Superior temporal gyrus (tissue), 1 donor: ENCODE data around the gene WDR93.

Experiments used
- DNase-seq: peaks from one replicate; pipeline ENCODE4 v3.0.0-alpha.2; 2016; ENCODE audit errors: extremely low spot score

The WDR93 gene

DNA sequence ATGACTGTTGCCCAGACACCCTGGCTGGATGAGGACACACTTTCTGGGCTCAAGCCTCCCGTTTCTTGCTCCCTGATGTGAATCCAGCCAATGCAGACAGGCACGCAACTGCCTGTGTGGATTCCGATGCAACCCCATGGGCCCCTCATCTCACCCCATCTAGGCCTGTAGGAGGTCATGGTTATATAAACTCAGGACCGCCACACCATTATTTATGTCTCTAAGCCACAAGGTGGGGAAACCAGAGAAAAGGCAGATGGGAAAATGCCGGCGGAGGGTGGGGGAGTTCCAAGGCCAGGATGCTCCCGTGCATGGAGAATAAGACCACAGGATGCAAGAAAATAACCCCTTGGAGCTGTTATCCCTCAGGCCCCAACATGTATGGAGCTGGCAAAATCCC, 58.4 kb downstream of the WDR93 start:
- no peak for DNase-seq

DNA sequence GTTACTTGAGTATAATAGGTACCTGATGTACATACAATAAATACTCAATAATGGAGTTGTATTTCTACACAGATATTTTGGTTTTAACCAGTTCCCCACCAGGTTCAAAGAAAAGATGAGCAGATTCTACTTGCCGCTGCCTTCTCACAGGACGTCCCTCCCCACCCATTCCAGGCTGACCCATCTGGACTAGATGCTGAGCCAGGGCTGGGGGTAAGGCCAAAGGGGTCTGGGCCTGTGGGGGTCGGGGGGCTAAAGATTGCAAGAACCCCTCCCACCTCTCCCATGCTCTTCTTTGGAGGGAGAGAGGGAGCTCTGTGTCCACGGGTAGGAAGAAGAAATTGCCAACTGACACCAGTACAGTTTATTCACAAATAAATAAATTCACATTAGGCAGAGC, 58.9 kb downstream of the WDR93 start:
- no peak for DNase-seq

- DNase-seq = no peak
Observed at GRCh38 chr15:89749951-89750559, 59.4 kb downstream of the WDR93 start.

DNA sequence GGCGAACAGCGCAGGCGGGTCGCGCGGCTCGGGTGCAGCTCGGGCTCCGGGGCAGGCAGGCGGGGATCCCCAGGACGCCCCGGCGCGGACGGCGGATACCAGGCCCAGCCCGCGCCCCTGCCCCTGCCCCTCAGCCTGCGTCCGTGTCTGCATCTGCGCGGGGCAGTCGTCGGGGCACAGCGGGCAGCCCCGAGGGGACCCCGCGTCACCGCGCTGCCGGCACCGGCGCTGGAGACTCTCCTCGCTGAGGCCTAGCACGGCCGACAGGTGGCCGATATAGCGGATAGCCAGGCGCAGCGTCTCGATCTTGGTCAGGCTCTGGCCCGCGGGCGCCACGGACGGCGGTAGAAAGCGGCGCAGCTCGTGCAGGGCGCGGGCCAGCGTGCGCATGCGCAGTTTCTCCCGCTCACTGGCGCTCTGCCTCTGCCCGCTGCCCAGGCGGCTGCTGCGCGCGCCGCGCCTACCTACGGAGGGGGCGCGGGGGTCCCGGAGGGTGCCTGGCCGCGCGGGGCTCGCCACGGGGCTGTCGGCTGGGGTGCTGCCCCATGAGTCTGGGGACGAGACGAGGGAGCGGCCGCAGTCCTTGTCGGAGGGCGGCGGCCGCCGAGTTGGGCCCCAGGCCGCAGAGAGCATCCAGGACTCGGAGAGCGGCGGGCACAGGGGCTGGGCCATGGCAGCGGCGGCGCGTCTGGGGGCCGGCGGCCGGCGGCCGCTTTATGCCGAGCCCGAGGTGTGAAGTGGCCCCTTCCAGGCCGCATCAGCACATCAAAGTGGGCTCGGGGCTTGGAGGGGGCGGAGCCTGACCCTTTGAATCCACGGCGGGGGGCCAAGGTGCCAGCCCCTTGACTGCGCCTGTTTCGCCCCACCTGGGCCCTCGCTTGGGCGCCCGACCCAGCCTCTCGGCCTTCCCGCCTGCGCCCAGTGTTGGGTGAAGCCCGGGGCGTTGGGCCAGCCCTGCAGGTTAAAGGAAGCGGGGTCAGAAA, 60.2 kb downstream of the WDR93 start, which contains the start of gene MESP1:
TSS of gene MESP1 (minus strand) at position 690 of the 983 bp plus-strand sequence. CDS start at position 672, 18 bp downstream.
- peak; percentile 90 for DNase-seq

DNA sequence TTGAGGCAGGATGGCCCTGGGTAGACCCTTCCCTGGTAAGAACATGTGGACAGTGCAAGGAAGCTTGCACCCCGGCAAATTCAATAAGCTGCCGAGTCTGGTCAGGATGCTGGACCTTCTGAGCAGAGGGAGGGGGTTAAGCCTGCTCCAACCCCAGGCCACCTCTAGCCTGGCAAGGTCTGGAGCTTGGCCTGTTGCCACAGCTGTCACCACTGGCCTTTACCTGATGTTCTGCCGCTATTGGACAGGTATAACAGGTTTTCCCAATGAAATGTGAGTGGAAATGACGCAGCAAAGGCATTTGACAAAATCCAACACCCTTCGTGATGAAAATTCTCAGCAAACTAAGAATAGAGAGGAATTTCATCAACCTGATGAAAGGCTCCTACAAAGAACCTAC, 61.1 kb downstream of the WDR93 start:
- no peak for DNase-seq

DNA sequence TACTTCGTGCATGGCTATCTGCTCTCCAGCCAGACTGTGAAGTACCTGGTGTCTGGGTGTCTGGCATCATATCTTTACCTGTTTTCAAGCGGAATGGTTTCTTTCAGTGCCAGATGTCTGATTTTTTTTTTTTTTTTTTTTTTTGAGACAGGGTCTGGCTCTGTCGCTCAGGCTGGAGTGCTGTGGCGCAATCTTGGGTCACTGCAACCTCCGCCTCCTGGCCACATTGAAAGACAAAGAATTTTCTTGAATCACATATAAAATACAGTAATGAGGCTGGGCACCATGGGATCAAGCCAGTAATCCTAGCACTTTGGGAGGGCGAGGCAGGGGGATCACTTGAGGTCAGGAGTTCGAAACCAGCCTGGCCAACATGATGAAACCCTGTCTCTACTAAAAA, 63.2 kb downstream of the WDR93 start:
- DNase-seq = no peak

DNA sequence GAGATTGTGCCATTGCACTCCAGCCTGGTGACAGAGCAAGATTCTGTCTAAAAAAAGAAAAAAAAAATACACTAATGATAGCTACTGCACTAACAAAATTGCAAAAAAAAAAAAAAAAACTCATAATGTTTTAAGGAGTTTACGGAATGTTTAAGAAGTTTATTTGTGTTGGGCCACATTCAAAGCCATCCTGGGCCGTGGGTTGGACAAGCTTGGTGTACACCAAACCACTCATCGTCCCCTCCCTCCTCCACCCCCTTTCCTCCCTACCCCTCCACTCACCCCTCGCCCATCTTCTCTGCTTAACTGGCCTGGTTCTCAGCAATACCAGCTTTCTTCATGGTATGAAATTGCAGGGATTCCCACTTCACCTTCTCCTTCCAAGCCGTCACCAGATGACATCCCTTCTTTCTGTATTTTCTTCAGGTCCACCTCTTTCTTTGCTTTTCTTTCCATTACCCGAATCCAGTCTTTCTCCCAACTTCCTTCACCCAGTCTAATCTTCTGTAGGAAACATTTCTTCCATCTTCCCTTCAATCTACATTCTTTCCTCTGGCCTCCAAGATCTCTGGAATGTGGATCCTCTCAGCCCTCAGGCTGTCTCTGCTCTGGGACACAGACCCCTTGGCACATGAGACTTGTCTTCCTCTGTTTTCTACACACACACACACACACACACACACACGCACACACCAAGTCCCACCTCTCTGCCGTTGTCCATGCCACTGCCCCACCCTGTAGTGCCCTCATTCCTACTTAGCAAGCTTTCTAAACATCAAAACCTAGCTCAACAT, 63.9 kb downstream of the WDR93 start:
- no peak for DNase-seq

DNA sequence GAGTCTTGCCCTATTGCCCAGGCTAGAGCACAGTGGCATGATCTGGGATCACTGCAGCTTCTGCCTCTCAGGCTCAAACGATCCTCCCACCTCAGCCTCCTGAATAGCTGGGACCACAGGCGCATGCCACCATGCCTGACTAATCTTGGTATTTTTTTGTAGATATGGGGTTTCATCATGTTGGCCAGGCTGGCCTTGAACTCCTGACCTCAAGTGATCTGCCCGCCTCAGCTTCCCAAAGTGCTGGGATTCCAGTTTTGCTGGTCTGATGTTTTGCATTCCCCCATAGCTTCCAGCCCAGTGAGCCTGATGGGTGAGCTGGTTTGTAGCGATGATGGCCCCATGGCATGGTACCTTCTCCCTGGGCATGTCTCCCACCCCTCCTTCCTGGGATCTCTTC, 65.1 kb downstream of the WDR93 start:
- DNase-seq = no peak

GRCh38 chr15:89756897-89757296, 66.3 kb downstream of the WDR93 start:
- no peak for DNase-seq

- no peak for DNase-seq
Observed at GRCh38 chr15:89758283-89758682, 67.7 kb downstream of the WDR93 start.

DNA sequence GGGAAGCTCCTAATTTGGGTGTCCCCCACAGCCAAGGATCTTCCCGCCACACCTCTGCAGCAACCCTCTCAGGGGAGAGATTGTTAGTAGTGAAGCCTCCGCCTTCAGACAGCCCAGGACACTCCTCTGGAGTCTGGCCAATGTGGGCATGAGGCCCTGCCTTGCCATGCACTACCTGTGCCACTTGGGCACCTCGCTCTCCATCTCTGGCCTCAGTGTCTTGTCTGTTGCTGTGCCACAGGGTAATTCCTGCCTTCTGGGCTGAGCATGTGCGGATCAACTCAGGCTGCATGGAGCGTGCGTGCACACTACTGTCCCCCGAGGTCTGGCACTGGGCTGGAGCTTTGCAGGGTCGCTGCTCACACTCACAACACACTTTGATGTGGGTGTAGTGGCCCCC, 68.4 kb downstream of the WDR93 start:
- DNase-seq = no peak

- DNase-seq = no peak
Observed at GRCh38 chr15:89759835-89760234, 69.2 kb downstream of the WDR93 start.

GRCh38 chr15:89760303-89761008, 69.8 kb downstream of the WDR93 start:
- DNase-seq = peak; percentile 85

GRCh38 chr15:89761009-89761831, 70.6 kb downstream of the WDR93 start:
- no peak for DNase-seq

DNA sequence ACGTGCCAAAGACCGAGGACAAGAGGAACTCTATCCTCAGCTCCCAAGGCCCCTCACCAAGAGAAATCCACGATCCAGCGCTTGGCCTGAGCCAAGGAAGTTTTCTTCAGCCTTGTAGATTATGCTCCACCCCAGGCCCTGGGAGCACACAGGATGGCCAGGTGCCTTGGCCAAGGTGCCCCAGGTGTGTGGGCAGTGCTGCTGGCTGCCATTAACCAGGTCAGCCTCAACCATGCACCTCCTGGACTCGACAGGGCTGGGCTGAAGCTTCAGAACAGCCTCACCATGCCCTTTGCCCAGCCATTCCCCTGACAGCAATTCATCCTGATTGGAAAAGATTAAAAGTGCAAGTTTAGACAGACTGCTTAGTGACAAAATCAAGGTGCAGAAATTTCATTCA, 71.3 kb downstream of the WDR93 start:
- DNase-seq = no peak

DNA sequence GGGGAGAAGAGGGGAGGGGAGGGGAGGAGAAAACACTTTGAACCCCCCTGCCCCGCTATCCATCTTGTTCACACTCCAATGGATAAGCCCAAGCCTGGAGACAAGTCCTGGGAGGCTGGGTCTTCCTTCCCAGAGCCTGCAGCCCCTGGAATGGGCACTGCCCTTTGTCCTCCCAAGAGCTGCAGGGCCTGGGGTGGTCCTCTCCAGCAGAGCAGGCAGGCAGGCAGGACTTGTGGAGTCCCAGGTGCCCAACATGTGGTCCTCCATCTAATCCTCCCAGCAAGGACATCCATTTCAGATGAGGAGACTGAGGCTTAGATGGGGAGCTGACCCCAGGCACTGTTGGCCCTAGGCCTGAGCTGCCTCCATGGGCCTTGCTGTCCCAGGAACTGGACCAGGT, 75.1 kb downstream of the WDR93 start:
- no peak for DNase-seq

GRCh38 chr15:89766357-89767311, 76.0 kb downstream of the WDR93 start:
- no peak for DNase-seq

DNA sequence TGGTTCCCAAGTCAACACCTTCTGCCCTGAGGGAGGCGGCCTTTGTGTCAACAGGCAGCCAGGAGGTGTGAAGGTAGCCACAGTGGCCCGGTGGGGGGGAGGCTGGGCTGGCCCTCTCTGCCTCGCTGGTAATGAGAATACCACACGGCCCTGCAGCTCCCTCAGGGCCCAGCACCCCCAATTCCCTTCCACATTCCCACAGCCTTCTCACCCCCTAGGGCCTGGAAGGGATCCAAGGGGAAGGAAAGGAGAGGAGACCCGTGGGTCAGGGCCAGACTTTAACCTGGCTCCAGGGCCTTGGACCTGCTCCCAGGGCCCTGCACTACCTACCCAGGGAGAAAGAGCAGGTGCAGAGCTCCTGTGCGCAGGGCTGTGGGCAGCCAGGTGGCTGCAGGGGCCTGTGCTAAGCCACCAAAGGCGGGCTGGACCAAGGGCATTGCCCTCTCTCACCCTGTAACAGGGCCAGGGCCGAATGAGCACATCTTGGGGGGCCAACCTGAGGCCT, 76.9 kb downstream of the WDR93 start:
- DNase-seq = no peak

DNA sequence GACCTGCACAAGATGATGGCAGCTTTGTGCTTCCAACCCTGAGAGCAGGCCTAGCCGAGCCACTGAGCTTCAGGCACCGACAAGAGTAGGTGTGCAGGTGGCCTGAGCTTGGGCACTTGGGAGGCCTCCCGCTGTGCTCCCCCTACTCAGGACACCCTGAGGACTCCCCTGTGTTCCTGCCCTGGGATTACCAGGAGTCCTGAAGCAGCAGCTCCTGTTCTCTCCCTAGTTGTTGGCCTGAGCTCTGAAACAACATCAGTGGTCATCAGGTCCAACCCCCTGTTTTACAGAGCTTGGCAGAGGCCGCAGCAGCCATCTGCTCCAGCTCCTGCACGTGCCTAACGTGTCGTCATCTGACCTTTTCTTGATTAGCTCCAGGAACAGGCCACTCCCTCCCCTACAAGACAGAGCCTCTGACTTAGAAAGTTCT, 77.5 kb downstream of the WDR93 start:
- DNase-seq = no peak
